GM12865 (cell line): ENCODE data around the gene PDILT.

Source experiments
- DNase-seq: peaks from one replicate; pipeline ENCODE4 v3.0.0; 2010; ENCODE audit warnings: low read depth
- H3K4me3 ChIP-seq: 2 replicates; pipeline ENCODE4 v1.5.1; 2011; ENCODE audit warnings: mild to moderate bottlenecking, low read depth, low read length, control low read depth
- TF ChIP-seq, protein P1 (sequence below): IDR thresholded peaks from 2 replicates; pipeline ENCODE4 v1.5.1; 2011; ENCODE audit warnings: low read length, control low read depth, low read depth, inconsistent platforms; ENCODE audit not compliant: insufficient read depth; ENCODE audit errors: missing control alignments

PDILT gene

DNA sequence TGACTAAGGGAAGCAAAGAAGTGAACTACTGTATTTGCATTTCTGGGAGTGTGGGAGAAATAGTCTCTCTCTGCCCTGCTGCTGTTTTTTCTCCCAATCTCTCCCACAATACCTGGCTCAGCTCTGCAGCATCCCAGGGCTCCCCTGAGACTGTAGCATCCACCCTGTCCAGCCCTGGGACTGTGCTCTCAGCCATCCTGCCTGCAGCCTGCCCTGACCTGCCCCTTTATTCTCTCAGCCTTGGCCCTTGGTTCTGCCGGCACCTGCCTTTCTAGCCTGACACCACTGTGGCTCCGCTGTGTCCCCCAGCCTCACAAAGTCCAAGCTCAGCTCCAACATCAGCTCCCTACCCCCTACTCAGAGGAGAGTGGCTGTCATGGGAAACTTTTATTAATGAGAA is 1.9 kb downstream of the PDILT start:
- TF ChIP-seq, protein P1, sequence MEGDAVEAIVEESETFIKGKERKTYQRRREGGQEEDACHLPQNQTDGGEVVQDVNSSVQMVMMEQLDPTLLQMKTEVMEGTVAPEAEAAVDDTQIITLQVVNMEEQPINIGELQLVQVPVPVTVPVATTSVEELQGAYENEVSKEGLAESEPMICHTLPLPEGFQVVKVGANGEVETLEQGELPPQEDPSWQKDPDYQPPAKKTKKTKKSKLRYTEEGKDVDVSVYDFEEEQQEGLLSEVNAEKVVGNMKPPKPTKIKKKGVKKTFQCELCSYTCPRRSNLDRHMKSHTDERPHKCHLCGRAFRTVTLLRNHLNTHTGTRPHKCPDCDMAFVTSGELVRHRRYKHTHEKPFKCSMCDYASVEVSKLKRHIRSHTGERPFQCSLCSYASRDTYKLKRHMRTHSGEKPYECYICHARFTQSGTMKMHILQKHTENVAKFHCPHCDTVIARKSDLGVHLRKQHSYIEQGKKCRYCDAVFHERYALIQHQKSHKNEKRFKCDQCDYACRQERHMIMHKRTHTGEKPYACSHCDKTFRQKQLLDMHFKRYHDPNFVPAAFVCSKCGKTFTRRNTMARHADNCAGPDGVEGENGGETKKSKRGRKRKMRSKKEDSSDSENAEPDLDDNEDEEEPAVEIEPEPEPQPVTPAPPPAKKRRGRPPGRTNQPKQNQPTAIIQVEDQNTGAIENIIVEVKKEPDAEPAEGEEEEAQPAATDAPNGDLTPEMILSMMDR: no peak
- H3K4me3 ChIP-seq: no peak overlapping the region
- DNase-seq: no peak

DNA sequence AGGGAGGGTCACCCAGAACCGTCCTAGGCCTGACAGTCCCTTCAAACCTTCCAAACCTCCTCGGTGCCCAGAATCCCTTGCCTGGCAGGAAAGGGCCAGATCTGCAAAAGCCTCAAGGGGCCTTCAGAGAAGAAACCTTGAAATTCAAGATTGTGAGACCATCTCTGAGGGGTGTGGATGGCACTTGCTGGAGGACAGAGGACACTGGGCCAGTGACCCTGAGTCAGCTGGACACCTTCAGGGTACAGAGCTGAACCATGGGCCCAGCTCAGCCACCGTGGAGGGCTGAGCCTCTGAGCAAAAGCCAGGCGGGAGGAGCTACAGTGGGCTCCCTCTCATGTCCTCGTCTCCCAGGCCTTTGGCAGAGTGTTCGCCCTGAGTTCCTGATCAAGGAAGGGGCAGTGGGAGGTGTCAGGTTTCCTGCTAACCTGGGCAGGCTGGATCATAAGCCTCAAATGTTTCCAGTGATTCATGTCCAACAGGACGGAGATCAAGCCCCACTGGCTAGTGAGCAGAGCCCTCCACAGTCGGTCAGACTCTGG is 3.0 kb downstream of the PDILT start:
- H3K4me3 ChIP-seq: no peak overlapping the region
- TF ChIP-seq, protein P1: no peak
- DNase-seq: no peak

DNA sequence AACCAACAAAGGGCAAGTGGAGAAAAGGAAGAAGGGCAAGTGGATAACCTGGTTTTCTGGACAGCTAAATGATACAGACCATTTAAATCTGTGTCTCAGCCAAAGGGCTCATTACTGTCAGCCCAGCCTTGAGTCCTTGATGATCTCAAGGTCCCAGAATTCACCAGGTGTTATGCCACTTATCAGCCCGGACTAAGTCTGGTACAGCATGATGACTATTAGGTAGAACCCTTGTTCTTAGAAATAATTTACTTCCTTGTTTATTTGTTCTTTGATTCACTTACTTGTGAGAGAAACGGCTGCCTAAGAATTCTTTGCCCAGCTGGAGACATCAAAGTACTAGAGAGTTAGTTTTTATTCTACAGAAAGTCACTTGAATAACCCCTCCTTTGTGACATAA is 3.5 kb downstream of the PDILT start:
- no peak overlapping the region for H3K4me3 ChIP-seq
- no peak for DNase-seq
- TF ChIP-seq, protein P1: no peak

DNA sequence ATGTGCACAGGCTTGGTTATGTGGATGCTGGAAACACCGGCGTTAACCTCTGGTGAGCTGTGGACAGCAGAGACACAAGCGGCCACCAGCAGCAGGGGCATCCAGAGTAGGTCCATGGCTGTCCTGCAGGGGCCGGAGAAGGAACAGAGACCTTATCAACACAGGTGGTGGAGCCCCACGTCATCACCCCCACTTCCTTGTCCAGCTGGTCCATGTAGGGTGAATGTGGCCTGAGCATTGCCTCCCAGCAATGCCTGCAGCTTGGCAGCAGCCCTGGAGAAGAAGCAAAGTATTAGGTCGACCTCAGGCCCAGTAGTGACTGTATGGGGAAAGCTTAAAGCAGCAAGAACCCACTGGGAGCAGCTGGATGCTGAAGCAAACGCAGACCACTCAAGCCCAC is 5.4 kb downstream of the PDILT start:
- H3K4me3 ChIP-seq: no peak overlapping the region
- DNase-seq: no peak
- TF ChIP-seq, protein P1: no peak

DNA sequence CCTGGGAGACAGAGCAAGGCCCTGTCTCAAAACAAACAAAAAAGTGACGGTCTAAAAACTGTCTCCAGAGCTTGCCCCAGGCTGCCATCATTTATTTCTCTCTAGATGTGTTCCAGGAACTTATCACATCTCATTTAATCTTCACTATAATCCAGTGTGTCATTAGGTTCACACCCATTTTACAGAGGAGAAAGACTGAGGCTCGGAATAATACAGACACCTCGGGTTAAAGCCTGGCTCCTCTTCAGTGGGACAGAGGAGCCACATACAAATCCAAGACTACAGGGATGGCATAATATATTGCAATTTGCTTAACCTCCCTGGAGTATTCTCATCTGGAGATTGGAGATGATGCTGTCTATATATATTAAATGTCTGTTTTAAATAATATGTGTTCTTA is 5.9 kb downstream of the PDILT start:
- no peak for DNase-seq
- TF ChIP-seq, protein P1: no peak
- no peak overlapping the region for H3K4me3 ChIP-seq

DNA sequence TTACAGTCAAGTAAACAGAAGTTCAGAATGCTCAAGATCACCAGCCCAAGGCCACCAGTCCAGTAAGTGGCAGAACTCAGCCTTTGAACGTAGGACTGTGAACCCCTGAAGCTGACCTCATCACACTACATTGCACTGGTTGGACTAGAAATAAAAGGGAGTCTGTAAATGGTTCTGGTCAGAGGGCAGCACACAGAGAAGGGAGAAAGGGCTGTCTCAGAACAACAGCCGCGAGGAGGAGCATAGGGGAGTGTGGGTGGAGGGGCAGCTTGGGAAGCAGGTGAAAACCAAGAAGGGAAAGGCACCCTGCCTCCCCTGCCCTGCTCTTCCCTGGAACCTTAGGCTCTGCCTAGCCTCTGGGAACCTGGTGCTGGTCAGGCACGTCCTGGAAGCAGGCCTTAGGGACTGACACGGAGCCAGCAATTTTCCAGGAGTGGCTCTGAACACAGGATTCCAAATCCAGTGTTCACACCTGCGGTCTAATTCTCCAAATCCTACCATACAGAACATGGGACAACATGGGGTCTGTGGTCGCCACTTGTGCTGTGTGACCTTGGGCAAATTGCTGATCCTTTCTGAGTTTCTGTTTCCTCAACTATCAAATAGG is 7.0 kb downstream of the PDILT start:
- no peak overlapping the region for H3K4me3 ChIP-seq
- no peak for DNase-seq
- TF ChIP-seq, protein P1: no peak
